ENCODE results near the gene SUMO4. TPM values are rescaled to one million over a fixed set of nuclear protein-coding genes. Genes with fewer than 3 reads are reported as not detected.

SUMO4 gene
- not detected in 5 replicates for total RNA-seq (2022; extraction: Qiagen RNA extraction)

DNA sequence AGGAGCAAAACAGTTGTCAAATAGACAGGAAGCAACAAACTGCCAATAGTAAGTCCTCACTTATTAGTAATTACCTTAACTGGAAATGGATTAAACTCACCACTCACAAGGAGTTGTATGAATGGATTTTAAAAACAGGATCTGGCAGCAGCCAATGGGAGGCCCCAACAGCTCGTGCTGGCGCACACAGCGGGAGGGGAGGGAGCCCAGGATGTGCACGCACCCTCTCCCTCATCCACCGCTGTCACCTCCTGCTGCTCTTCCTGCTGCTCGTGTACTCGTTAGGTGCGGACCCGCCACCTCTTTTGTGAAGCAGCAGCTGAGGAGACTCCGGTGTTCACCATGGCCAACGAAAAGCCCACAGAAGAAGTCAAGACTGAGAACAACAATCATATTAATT, at the start of gene SUMO4:
TSS of gene SUMO4 (plus strand) at position 213 of the 400 bp plus-strand sequence. CDS start at position 343, 130 bp downstream.

Other genes starting within 250 kb of the SUMO4 start
- gene TAB2, start 82.5 kb upstream of the SUMO4 start, total RNA-seq (2022; extraction: Qiagen RNA extraction), result 27.0 to 33.9 TPM (median 31.7 TPM) in 5 replicates
- 0.02 to 0.21 TPM (median 0.06 TPM) in 5 replicates for gene ZC3H12D, start 84.8 kb downstream of the SUMO4 start, total RNA-seq (2022; extraction: Qiagen RNA extraction)
- 12.6 to 19.4 TPM (median 15.4 TPM) in 5 replicates for gene PPIL4, start 145.8 kb downstream of the SUMO4 start, total RNA-seq (2022; extraction: Qiagen RNA extraction)
- gene GINM1, start 166.1 kb downstream of the SUMO4 start, total RNA-seq (2022; extraction: Qiagen RNA extraction), result 24.3 to 29.4 TPM (median 26.2 TPM) in 5 replicates
- gene KATNA1, start 248.5 kb downstream of the SUMO4 start, total RNA-seq (2022; extraction: Qiagen RNA extraction), result 9.6 to 13.8 TPM (median 12.3 TPM) in 5 replicates